ENCODE data around the gene L3MBTL4. TPM values are rescaled to one million over a fixed set of nuclear protein-coding genes. Genes with fewer than 3 reads are reported as not detected.

The L3MBTL4 gene
- polyA plus RNA-seq (2013, experiment 1 of 2): 0.07 TPM
- 0.21 TPM for polyA plus RNA-seq (2013, experiment 2 of 2)

GRCh38 chr18:6414723-6415417 lies at the start of gene L3MBTL4:
Gene L3MBTL4, minus strand, starts transcription at chr18:6414911. Its CDS starts 103,286 bp downstream, at chr18:6311625.
- H2BK15ac ChIP-seq (ENCODE audit: low read depth, poor library complexity, severe bottlenecking): no peak within 1 kb of the TSS
- H3K23ac ChIP-seq (ENCODE audit: low read length in 2 of 2): no peak within 1 kb of the TSS
- no peak within 1 kb of the TSS for H2BK12ac ChIP-seq (ENCODE audit: low read length in 2 of 2)
- H3K27ac ChIP-seq (ENCODE audit: low read length, poor library complexity, severe bottlenecking): no peak within 1 kb of the TSS
- peak within 1 kb of the TSS in 1 of 2 experiments; percentile 28 for H3K14ac ChIP-seq (ENCODE audit: low read length in 2 of 2)
- no peak within 1 kb of the TSS for H2AK5ac ChIP-seq (ENCODE audit: low read length, severe bottlenecking)
- H3K79me1 ChIP-seq (replicated peaks; ENCODE audit: low read length, poor library complexity, severe bottlenecking): no peaks in the 10 kb centered on the region
- H3K4me2 ChIP-seq (ENCODE audit: low read length, poor library complexity, severe bottlenecking): peak within 1 kb of the TSS; percentile 53
- peak within 1 kb of the TSS; percentile 54 for H3K9ac ChIP-seq (ENCODE audit: low read length)
- H4K8ac ChIP-seq (ENCODE audit: low read length): peak within 1 kb of the TSS; percentile 36
- H3K4me3 ChIP-seq (ENCODE audit: insufficient read depth in 1 of 2, low read depth in 1 of 2, low read length in 2 of 2): peak within 1 kb of the TSS; percentile 57 to 78
- no peak within 1 kb of the TSS for H4K91ac ChIP-seq (ENCODE audit: low read length)
- peaks cover 17 to 45% of the 10 kb centered on the region in 2 experiments for H3K27me3 ChIP-seq (ENCODE audit: control insufficient read depth in 1 of 2, insufficient read depth in 1 of 2, low read length in 2 of 2)
- peaks cover 12% of the 10 kb centered on the region for H3K4me1 ChIP-seq (ENCODE audit: control insufficient read depth, insufficient read depth, low read depth, low read length)
- no peak within 1 kb of the TSS for H2BK120ac ChIP-seq (ENCODE audit: low read depth, low read length)
- H2BK5ac ChIP-seq (ENCODE audit: low read depth, low read length, poor library complexity, severe bottlenecking): no peak within 1 kb of the TSS
- H2AFZ ChIP-seq (ENCODE audit: low read depth, low read length): peak within 1 kb of the TSS; percentile 0
- no peak within 1 kb of the TSS for H3K4ac ChIP-seq (ENCODE audit: low read depth in 1 of 2, low read length in 2 of 2)
- H3K18ac ChIP-seq (ENCODE audit: low read depth in 1 of 2, low read length in 2 of 2): peak within 1 kb of the TSS in 1 of 2 experiments; percentile 35
- DNase-seq: no peak
- H3K9me3 ChIP-seq (ENCODE audit: control insufficient read depth, low read length): no peaks in the 10 kb centered on the region
- peaks cover 0 to 5% of the 10 kb centered on the region in 2 experiments for H3K36me3 ChIP-seq (ENCODE audit: control insufficient read depth in 1 of 2, insufficient read depth in 2 of 2, low read depth in 1 of 2, low read length in 2 of 2)
- 4% methylated on average over 26 of the region's 67 CpGs for WGBS

GRCh38 chr18:6452194-6452593 lies 37.5 kb upstream of the L3MBTL4 start:
- Histone ChIP-seq H2BK15ac (ENCODE audit: low read depth, poor library complexity, severe bottlenecking) (no peak overlapping the region), H3K27me3 (ENCODE audit: control insufficient read depth in 1 of 2, insufficient read depth in 1 of 2, low read length in 2 of 2) (no peaks in the 10 kb centered on the region), H2BK5ac (ENCODE audit: low read depth, low read length, poor library complexity, severe bottlenecking) (no peak overlapping the region), H3K9me3 (ENCODE audit: control insufficient read depth, low read length) (no peaks in the 10 kb centered on the region), H3K14ac (ENCODE audit: low read length in 2 of 2) (no peak overlapping the region), H2AK5ac (ENCODE audit: low read length, severe bottlenecking) (no peak overlapping the region), H2BK12ac (ENCODE audit: low read length in 2 of 2) (no peak overlapping the region), H3K79me1 (replicated peaks; ENCODE audit: low read length, poor library complexity, severe bottlenecking) (no peaks in the 10 kb centered on the region), H4K8ac (ENCODE audit: low read length) (no peak overlapping the region), H2AFZ (ENCODE audit: low read depth, low read length) (no peak overlapping the region), H2BK120ac (ENCODE audit: low read depth, low read length) (no peak overlapping the region), H3K9ac (ENCODE audit: low read length) (no peak overlapping the region), H3K4me1 (ENCODE audit: control insufficient read depth, insufficient read depth, low read depth, low read length) (no peaks in the 10 kb centered on the region), H3K23ac (ENCODE audit: low read length in 2 of 2) (no peak overlapping the region), H3K18ac (ENCODE audit: low read depth in 1 of 2, low read length in 2 of 2) (no peak overlapping the region), H3K36me3 (ENCODE audit: control insufficient read depth in 1 of 2, insufficient read depth in 2 of 2, low read depth in 1 of 2, low read length in 2 of 2) (no peaks in the 10 kb centered on the region), H3K4ac (ENCODE audit: low read depth in 1 of 2, low read length in 2 of 2) (no peak overlapping the region), H4K91ac (ENCODE audit: low read length) (no peak overlapping the region), H3K27ac (ENCODE audit: low read length, poor library complexity, severe bottlenecking) (no peak overlapping the region), H3K4me3 (ENCODE audit: insufficient read depth in 1 of 2, low read depth in 1 of 2, low read length in 2 of 2) (no peak overlapping the region), H3K4me2 (ENCODE audit: low read length, poor library complexity, severe bottlenecking) (no peak overlapping the region)
- no peak for DNase-seq

GRCh38 chr18:6449213-6449612 lies 34.5 kb upstream of the L3MBTL4 start:
- no peaks in the 10 kb centered on the region for H3K4me1 ChIP-seq (ENCODE audit: control insufficient read depth, insufficient read depth, low read depth, low read length)
- no peaks in the 10 kb centered on the region for H3K9me3 ChIP-seq (ENCODE audit: control insufficient read depth, low read length)
- no peak overlapping the region for H2AK5ac ChIP-seq (ENCODE audit: low read length, severe bottlenecking)
- H3K4ac ChIP-seq (ENCODE audit: low read depth in 1 of 2, low read length in 2 of 2): no peak overlapping the region
- no peaks in the 10 kb centered on the region for H3K36me3 ChIP-seq (ENCODE audit: control insufficient read depth in 1 of 2, insufficient read depth in 2 of 2, low read depth in 1 of 2, low read length in 2 of 2)
- H3K4me2 ChIP-seq (ENCODE audit: low read length, poor library complexity, severe bottlenecking): no peak overlapping the region
- H2AFZ ChIP-seq (ENCODE audit: low read depth, low read length): no peak overlapping the region
- DNase-seq: no peak
- 93% methylated on average over 5 of the region's 5 CpGs for whole genome bisulfite sequencing
- H3K9ac ChIP-seq (ENCODE audit: low read length): no peak overlapping the region
- no peak overlapping the region for H3K14ac ChIP-seq (ENCODE audit: low read length in 2 of 2)
- H3K4me3 ChIP-seq (ENCODE audit: insufficient read depth in 1 of 2, low read depth in 1 of 2, low read length in 2 of 2): no peak overlapping the region
- H2BK12ac ChIP-seq (ENCODE audit: low read length in 2 of 2): no peak overlapping the region
- no peaks in the 10 kb centered on the region for H3K79me1 ChIP-seq (replicated peaks; ENCODE audit: low read length, poor library complexity, severe bottlenecking)
- H4K91ac ChIP-seq (ENCODE audit: low read length): no peak overlapping the region
- H2BK15ac ChIP-seq (ENCODE audit: low read depth, poor library complexity, severe bottlenecking): no peak overlapping the region
- H3K27me3 ChIP-seq (ENCODE audit: control insufficient read depth in 1 of 2, insufficient read depth in 1 of 2, low read length in 2 of 2): no peaks in the 10 kb centered on the region
- no peak overlapping the region for H2BK5ac ChIP-seq (ENCODE audit: low read depth, low read length, poor library complexity, severe bottlenecking)
- H4K8ac ChIP-seq (ENCODE audit: low read length): no peak overlapping the region
- no peak overlapping the region for H3K23ac ChIP-seq (ENCODE audit: low read length in 2 of 2)
- H3K18ac ChIP-seq (ENCODE audit: low read depth in 1 of 2, low read length in 2 of 2): no peak overlapping the region
- no peak overlapping the region for H2BK120ac ChIP-seq (ENCODE audit: low read depth, low read length)
- H3K27ac ChIP-seq (ENCODE audit: low read length, poor library complexity, severe bottlenecking): no peak overlapping the region

GRCh38 chr18:6444466-6445228 lies 29.9 kb upstream of the L3MBTL4 start:
- no peaks in the 10 kb centered on the region for H3K36me3 ChIP-seq (ENCODE audit: control insufficient read depth in 1 of 2, insufficient read depth in 2 of 2, low read depth in 1 of 2, low read length in 2 of 2)
- H3K27ac ChIP-seq (ENCODE audit: low read length, poor library complexity, severe bottlenecking): no peak overlapping the region
- no peak overlapping the region for H2BK120ac ChIP-seq (ENCODE audit: low read depth, low read length)
- H2AK5ac ChIP-seq (ENCODE audit: low read length, severe bottlenecking): no peak overlapping the region
- no peak overlapping the region for H3K14ac ChIP-seq (ENCODE audit: low read length in 2 of 2)
- no peaks in the 10 kb centered on the region for H3K79me1 ChIP-seq (replicated peaks; ENCODE audit: low read length, poor library complexity, severe bottlenecking)
- H3K4ac ChIP-seq (ENCODE audit: low read depth in 1 of 2, low read length in 2 of 2): no peak overlapping the region
- H2BK12ac ChIP-seq (ENCODE audit: low read length in 2 of 2): no peak overlapping the region
- no peak overlapping the region for H3K4me3 ChIP-seq (ENCODE audit: insufficient read depth in 1 of 2, low read depth in 1 of 2, low read length in 2 of 2)
- no peak overlapping the region for H4K8ac ChIP-seq (ENCODE audit: low read length)
- no peak for DNase-seq
- no peak overlapping the region for H2BK15ac ChIP-seq (ENCODE audit: low read depth, poor library complexity, severe bottlenecking)
- no peak overlapping the region for H2BK5ac ChIP-seq (ENCODE audit: low read depth, low read length, poor library complexity, severe bottlenecking)
- H3K18ac ChIP-seq (ENCODE audit: low read depth in 1 of 2, low read length in 2 of 2): no peak overlapping the region
- no peak overlapping the region for H3K9ac ChIP-seq (ENCODE audit: low read length)
- no peak overlapping the region for H4K91ac ChIP-seq (ENCODE audit: low read length)
- no peaks in the 10 kb centered on the region for H3K9me3 ChIP-seq (ENCODE audit: control insufficient read depth, low read length)
- WGBS: no CpG with 5 or more reads among the region's 2 CpGs
- no peaks in the 10 kb centered on the region for H3K4me1 ChIP-seq (ENCODE audit: control insufficient read depth, insufficient read depth, low read depth, low read length)
- no peak overlapping the region for H2AFZ ChIP-seq (ENCODE audit: low read depth, low read length)
- no peak overlapping the region for H3K23ac ChIP-seq (ENCODE audit: low read length in 2 of 2)
- H3K27me3 ChIP-seq (ENCODE audit: control insufficient read depth in 1 of 2, insufficient read depth in 1 of 2, low read length in 2 of 2): no peaks in the 10 kb centered on the region
- H3K4me2 ChIP-seq (ENCODE audit: low read length, poor library complexity, severe bottlenecking): no peak overlapping the region
